H1 (cell line): Measurements from ENCODE around the gene APOC1. TPM values are rescaled to one million over a fixed set of nuclear protein-coding genes. Genes with fewer than 3 reads are reported as not detected.

ENCODE experiments used
- NRF1 ChIP-seq: IDR thresholded peaks from 2 replicates; pipeline ENCODE4 v1.6.1; 2011; ENCODE audit warnings: mild to moderate bottlenecking, low read depth, low read length, improper control_type of control experiment
- polyA plus RNA-seq, 7 experiments: library from polyadenylated mRNA; depleted of rRNA in 3 of 7; stranded (reverse) in 5 of 7; unstranded in 2 of 7; fragments of >200 nt in 5 of 7; fragments of 200-250 nt in 2 of 7; gene quantifications; 1 replicate in 5 of 7; 2 replicates in 1 of 7; 4 replicates in 1 of 7; pipeline versions ENCODE4 v1.2.1 to v1.2.3, GENCODE V29; 2011 to 2013; ENCODE audit warnings: missing spikeins in 2 of 7, mixed read lengths in 2 of 7
- total RNA-seq: library from RNA; stranded (reverse); fragmentation: NEBNext Ultra II Directional; extraction: Animal tissue kit (Norgen Biotek cat#: 25700); gene quantifications from 2 replicates; pipeline ENCODE4 v1.2.1, GENCODE V29; 2021

Gene APOC1
- total and polyA plus RNA-seq, 2 of the 8 experiments (the other 6 are each of a cell fraction or from before 2014, with no cell fraction given) = 55.8 to 78.2 TPM

GRCh38 chr19:44927746-44928145, 13.3 kb downstream of the APOC1 start (continued):
- no peak for TF ChIP-seq NRF1
